Measurements from ENCODE around the gene HEXD. TPM values are rescaled to one million over a fixed set of nuclear protein-coding genes. Genes with fewer than 3 reads are reported as not detected.
A peak's percentile ranks its signal among the peaks of the same experiment; 100 is the strongest.

The HEXD gene
- total RNA-seq, 1 experiment from 2014 or later, result 2.4 TPM

GRCh38 chr17:82414548-82415281 lies 3.4 kb upstream of the HEXD start:
- DNase-seq (ENCODE audit: low read depth), result peak; percentile 48

GRCh38 chr17:82415336-82415735 lies 2.8 kb upstream of the HEXD start:
- DNase-seq (ENCODE audit: low read depth), result no peak

GRCh38 chr17:82415786-82416185 lies 2.4 kb upstream of the HEXD start:
- DNase-seq (ENCODE audit: low read depth), result no peak

GRCh38 chr17:82416264-82416663 lies 1.9 kb upstream of the HEXD start:
- DNase-seq (ENCODE audit: low read depth), result no peak

- no peak for DNase-seq (ENCODE audit: low read depth)
Measured at GRCh38 chr17:82416771-82417170, 1.4 kb upstream of the HEXD start.

- peak; percentile 37 for DNase-seq (ENCODE audit: low read depth)
Measured at GRCh38 chr17:82419540-82419939, 1.4 kb downstream of the HEXD start.

- no peak for DNase-seq (ENCODE audit: low read depth)
Measured at GRCh38 chr17:82424001-82424862, 6.1 kb downstream of the HEXD start.

- no peak for DNase-seq (ENCODE audit: low read depth)
Measured at GRCh38 chr17:82424863-82425159, 6.7 kb downstream of the HEXD start.

GRCh38 chr17:82428546-82428945 lies 10.4 kb downstream of the HEXD start:
- DNase-seq (ENCODE audit: low read depth), result no peak

GRCh38 chr17:82429824-82430223 lies 11.7 kb downstream of the HEXD start:
- no peak for DNase-seq (ENCODE audit: low read depth)

GRCh38 chr17:82432017-82432416 lies 13.9 kb downstream of the HEXD start:
- DNase-seq (ENCODE audit: low read depth), result no peak

GRCh38 chr17:82433560-82434215 lies 15.5 kb downstream of the HEXD start:
- DNase-seq (ENCODE audit: low read depth), result no peak

GRCh38 chr17:82434216-82434565 lies 16.0 kb downstream of the HEXD start:
- no peak for DNase-seq (ENCODE audit: low read depth)

- DNase-seq (ENCODE audit: low read depth), result no peak
Measured at GRCh38 chr17:82435103-82435502, 17.0 kb downstream of the HEXD start.

- no peak for DNase-seq (ENCODE audit: low read depth)
Measured at GRCh38 chr17:82435601-82436583, 17.7 kb downstream of the HEXD start.

GRCh38 chr17:82436601-82437324 lies 18.6 kb downstream of the HEXD start:
- no peak for DNase-seq (ENCODE audit: low read depth)

GRCh38 chr17:82437325-82437668 lies 19.1 kb downstream of the HEXD start:
- no peak for DNase-seq (ENCODE audit: low read depth)

- DNase-seq (ENCODE audit: low read depth), result no peak
Measured at GRCh38 chr17:82438401-82439193, 20.4 kb downstream of the HEXD start.

GRCh38 chr17:82439194-82439828 lies 21.2 kb downstream of the HEXD start:
- no peak for DNase-seq (ENCODE audit: low read depth)

All from RPMI7951 (cell line).